Bronchial epithelial cell (primary cell): ENCODE results near the gene SLX4IP. TPM values are rescaled to one million over a fixed set of nuclear protein-coding genes. Genes with fewer than 3 reads are reported as not detected.

ENCODE experiments used
- DNase-seq: peaks from one replicate; pipeline ENCODE4 v3.0.0-alpha.2; 2010; ENCODE audit warnings: low read depth
- FAIRE-seq: peaks from 2 replicates; lab custom pipeline; 2011; peaks lifted over from hg19 to GRCh38; lab: Jason Lieb, UNC
- H3K27me3 ChIP-seq: 2 replicates; pipeline ENCODE4 v1.5.1; 2011; ENCODE audit warnings: low read length; ENCODE audit not compliant: control insufficient read depth, insufficient read depth
- H3K36me3 ChIP-seq: 2 replicates; pipeline ENCODE4 v1.5.1; 2011; ENCODE audit warnings: low read length; ENCODE audit not compliant: control insufficient read depth, insufficient read depth
- H3K4me3 ChIP-seq: 2 replicates; pipeline ENCODE4 v1.5.1; 2011; ENCODE audit warnings: mild to moderate bottlenecking, low read depth, low read length, control low read depth
- total RNA-seq: library from RNA; depleted of rRNA; stranded (reverse); fragments of >200 nt; gene quantifications from 2 replicates; pipeline ENCODE4 v1.2.1, GENCODE V29; 2014
- TF ChIP-seq, protein P1 (sequence below): IDR thresholded peaks from 2 replicates; pipeline ENCODE4 v1.5.1; 2011; ENCODE audit warnings: mild to moderate bottlenecking, moderate library complexity, low read length, control low read depth, inconsistent platforms; ENCODE audit not compliant: insufficient read depth, severe bottlenecking

SLX4IP gene
- total RNA-seq, 1 donor from 2014 or later, result 3.9 TPM

GRCh38 chr20:10594296-10594868 lies 159.3 kb downstream of the SLX4IP start:
- DNase-seq, result peak; percentile 74
- H3K27me3 ChIP-seq, result no peaks in the 10 kb centered on the region
- H3K4me3 ChIP-seq, result no peak overlapping the region
- H3K36me3 ChIP-seq, result no peaks in the 10 kb centered on the region
- TF ChIP-seq, protein P1, sequence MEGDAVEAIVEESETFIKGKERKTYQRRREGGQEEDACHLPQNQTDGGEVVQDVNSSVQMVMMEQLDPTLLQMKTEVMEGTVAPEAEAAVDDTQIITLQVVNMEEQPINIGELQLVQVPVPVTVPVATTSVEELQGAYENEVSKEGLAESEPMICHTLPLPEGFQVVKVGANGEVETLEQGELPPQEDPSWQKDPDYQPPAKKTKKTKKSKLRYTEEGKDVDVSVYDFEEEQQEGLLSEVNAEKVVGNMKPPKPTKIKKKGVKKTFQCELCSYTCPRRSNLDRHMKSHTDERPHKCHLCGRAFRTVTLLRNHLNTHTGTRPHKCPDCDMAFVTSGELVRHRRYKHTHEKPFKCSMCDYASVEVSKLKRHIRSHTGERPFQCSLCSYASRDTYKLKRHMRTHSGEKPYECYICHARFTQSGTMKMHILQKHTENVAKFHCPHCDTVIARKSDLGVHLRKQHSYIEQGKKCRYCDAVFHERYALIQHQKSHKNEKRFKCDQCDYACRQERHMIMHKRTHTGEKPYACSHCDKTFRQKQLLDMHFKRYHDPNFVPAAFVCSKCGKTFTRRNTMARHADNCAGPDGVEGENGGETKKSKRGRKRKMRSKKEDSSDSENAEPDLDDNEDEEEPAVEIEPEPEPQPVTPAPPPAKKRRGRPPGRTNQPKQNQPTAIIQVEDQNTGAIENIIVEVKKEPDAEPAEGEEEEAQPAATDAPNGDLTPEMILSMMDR, result no peak
- no peak for FAIRE-seq

DNA sequence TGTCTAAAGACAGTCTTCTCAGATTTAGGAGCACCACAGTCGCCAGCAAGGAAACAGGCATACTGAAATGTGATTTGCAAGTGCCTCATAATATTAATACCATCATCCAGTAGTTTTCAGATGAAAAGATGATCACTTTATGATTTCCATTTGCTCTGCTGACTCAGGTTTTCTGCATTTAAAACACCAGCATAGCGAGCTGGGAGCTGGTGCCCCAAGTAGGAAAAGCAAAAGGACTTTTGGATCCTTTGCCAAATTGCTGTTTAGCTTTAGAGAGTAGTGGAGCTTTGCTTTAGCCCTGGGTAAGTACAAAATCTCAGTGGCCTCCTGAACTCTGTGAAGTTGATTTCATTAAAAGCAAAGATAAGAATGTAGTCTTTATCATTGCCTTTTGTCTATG lies 160.2 kb downstream of the SLX4IP start:
- no peaks in the 10 kb centered on the region for H3K36me3 ChIP-seq
- H3K27me3 ChIP-seq, result no peaks in the 10 kb centered on the region
- TF ChIP-seq, protein P1, result no peak
- FAIRE-seq, result no peak
- H3K4me3 ChIP-seq, result no peak overlapping the region
- DNase-seq, result no peak

DNA sequence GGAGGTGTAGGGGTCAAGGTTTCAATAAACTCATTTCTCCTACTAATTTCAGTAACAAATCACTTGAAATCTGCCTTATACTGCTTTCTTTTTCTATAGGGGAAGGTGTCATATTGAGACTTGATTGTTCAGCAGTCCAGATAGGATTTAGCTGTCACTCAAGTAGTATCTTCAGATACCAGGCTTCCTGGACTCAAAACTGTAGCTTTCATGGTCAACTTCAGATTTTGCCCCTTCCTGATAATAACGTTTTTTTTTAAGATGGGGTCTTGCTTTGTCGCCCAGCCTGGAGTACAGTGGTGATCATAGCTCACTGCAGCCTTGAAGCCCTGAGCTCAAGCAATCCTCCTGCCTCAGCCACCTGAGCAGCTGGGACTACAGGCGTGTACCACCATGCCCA lies 160.9 kb downstream of the SLX4IP start:
- Histone ChIP-seq H3K36me3 (no peaks in the 10 kb centered on the region), H3K27me3 (no peaks in the 10 kb centered on the region), H3K4me3 (no peak overlapping the region)
- TF ChIP-seq, protein P1, result no peak
- DNase-seq, result no peak
- FAIRE-seq, result no peak

DNA sequence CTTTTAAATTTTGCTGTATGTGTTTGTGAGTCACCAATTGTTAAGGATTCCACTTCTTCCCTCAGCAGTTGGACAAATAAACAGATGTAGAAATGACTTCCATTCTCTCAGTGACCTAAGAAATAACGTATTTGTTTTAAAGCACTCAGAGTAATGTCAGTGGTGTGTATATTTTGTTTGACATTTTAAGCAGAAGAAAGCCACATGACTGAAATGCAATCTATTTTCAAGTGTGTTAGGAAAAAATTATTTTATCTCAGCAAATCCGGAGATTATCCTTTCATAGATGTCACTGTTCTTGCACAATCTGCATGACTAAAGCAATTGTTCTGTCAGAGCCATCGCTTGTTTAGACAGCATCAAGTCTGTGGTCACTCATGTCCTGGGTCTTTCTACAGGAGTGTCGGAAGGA lies 161.6 kb downstream of the SLX4IP start:
- Histone ChIP-seq H3K36me3 (no peaks in the 10 kb centered on the region), H3K27me3 (no peaks in the 10 kb centered on the region), H3K4me3 (no peak overlapping the region)
- DNase-seq (peak; percentile 85), FAIRE-seq (no peak)
- TF ChIP-seq, protein P1, result no peak

- TF ChIP-seq, protein P1, result no peak
- DNase-seq (no peak), FAIRE-seq (no peak)
- peaks cover 3% of the 10 kb centered on the region for H3K36me3 ChIP-seq
- H3K4me3 ChIP-seq, result no peak overlapping the region
- H3K27me3 ChIP-seq, result no peaks in the 10 kb centered on the region
Measured at GRCh38 chr20:10597637-10598036, 162.5 kb downstream of the SLX4IP start.

- DNase-seq (no peak), FAIRE-seq (no peak)
- no peak overlapping the region for H3K4me3 ChIP-seq
- no peaks in the 10 kb centered on the region for H3K27me3 ChIP-seq
- peaks cover 3% of the 10 kb centered on the region for H3K36me3 ChIP-seq
- TF ChIP-seq, protein P1, result no peak
Measured at GRCh38 chr20:10602221-10602871, 167.2 kb downstream of the SLX4IP start.
